Esophagus squamous epithelium (tissue), 5 donors: ENCODE results near the gene NUP50. TPM values are rescaled to one million over a fixed set of nuclear protein-coding genes. Genes with fewer than 3 reads are reported as not detected.

ENCODE experiments used
- DNase-seq: peaks from one replicate; lab custom pipeline; 2025; lab: John Stamatoyannopoulos, UW
- H3K27ac ChIP-seq, 4 donors: fragments of 200-600 bp; sonication (generic); one replicate each; pipeline ENCODE4 v1.5.1; 2016 to 2019; ENCODE audit warnings: mild to moderate bottlenecking in 1 of 4
- H3K27me3 ChIP-seq, 4 donors: fragments of 200-600 bp; sonication (generic); 1 replicate in 3 of 4; 2 replicates in 1 of 4; pipeline versions ENCODE4 v1.5.1 to v1.6.0; 2017 to 2021; ENCODE audit warnings: antibody characterized with exemption in 1 of 4
- H3K36me3 ChIP-seq, 3 donors: fragments of 200-600 bp; sonication (generic); one replicate each; pipeline ENCODE4 v1.5.1; 2016 to 2019
- H3K4me1 ChIP-seq, 3 donors: fragments of 200-600 bp; sonication (generic); one replicate each; pipeline ENCODE4 v1.5.1; 2017 to 2019
- H3K4me3 ChIP-seq, 4 donors: fragments of 200-600 bp; sonication (generic); 1 replicate in 3 of 4; 2 replicates in 1 of 4; pipeline ENCODE4 v1.5.1; 2016 to 2019; ENCODE audit warnings: mild to moderate bottlenecking in 2 of 4, moderate library complexity in 1 of 4
- H3K9me3 ChIP-seq, 3 donors: fragments of 200-600 bp; sonication (generic); one replicate each; pipeline ENCODE4 v1.5.1; 2016 to 2019
- POLR2A ChIP-seq, 4 donors: fragments of 450-650 bp; IDR thresholded peaks; one replicate each; pipeline ENCODE4 v1.6.1; 2017; ENCODE audit warnings: antibody characterized with exemption in 4 of 4, mild to moderate bottlenecking in 4 of 4, moderate library complexity in 3 of 4
- WGBS, 2 donors: methylation state at CpG; one replicate each; pipeline ENCODE4 v1.1.5; 2018; 5-methylcytosine and 5-hydroxymethylcytosine counted together
- intact Hi-C: fragments of 100-400 bp; cut with DNase I; formaldehyde crosslinking; loops from one replicate; pipeline ENCODE4 v1.15.0; 2022
- total RNA-seq, 4 donors: library from RNA; depleted of rRNA; stranded (reverse); fragments of >200 nt; gene quantifications; one replicate each; pipeline ENCODE4 v1.1.0, GENCODE V29; 2016
- TF ChIP-seq, protein P1 (sequence below), 6 experiments: fragments of 450-650 bp in 4 of 6; fragments of 200-600 bp in 2 of 6; sonication (generic) in 2 of 6; IDR thresholded peaks; one replicate each; pipeline ENCODE4 v1.5.1; 2016 to 2019; ENCODE audit warnings: antibody characterized with exemption in 6 of 6, mild to moderate bottlenecking in 4 of 6, moderate library complexity in 4 of 6
- donor health status: DM: yes; HTN: yes; CAD: no.

The NUP50 gene
- total RNA-seq, 4 donors from 2014 or later, result 53.7 to 96.4 (median 59.9) TPM

GRCh38 chr22:45216133-45217003 lies 52.6 kb downstream of the NUP50 start:
- intact Hi-C loops, result no loop called here
- DNase-seq, result no peak
- Histone ChIP-seq H3K4me1 (peaks cover 18 to 41% (median 22%) of the 10 kb centered on the region in 3 donors), H3K36me3 (peaks cover 0 to 5% (median 0%) of the 10 kb centered on the region in 3 donors), H3K9me3 (no peaks in the 10 kb centered on the region), H3K27me3 (no peaks in the 10 kb centered on the region), H3K4me3 (peak overlapping the region in 1 of 4 donors; percentile 6), H3K27ac (no peak overlapping the region)
- no peak for TF ChIP-seq POLR2A (IDR thresholded peaks at IDR 0.05)
- TF ChIP-seq, protein P1, sequence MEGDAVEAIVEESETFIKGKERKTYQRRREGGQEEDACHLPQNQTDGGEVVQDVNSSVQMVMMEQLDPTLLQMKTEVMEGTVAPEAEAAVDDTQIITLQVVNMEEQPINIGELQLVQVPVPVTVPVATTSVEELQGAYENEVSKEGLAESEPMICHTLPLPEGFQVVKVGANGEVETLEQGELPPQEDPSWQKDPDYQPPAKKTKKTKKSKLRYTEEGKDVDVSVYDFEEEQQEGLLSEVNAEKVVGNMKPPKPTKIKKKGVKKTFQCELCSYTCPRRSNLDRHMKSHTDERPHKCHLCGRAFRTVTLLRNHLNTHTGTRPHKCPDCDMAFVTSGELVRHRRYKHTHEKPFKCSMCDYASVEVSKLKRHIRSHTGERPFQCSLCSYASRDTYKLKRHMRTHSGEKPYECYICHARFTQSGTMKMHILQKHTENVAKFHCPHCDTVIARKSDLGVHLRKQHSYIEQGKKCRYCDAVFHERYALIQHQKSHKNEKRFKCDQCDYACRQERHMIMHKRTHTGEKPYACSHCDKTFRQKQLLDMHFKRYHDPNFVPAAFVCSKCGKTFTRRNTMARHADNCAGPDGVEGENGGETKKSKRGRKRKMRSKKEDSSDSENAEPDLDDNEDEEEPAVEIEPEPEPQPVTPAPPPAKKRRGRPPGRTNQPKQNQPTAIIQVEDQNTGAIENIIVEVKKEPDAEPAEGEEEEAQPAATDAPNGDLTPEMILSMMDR (IDR thresholded peaks at IDR 0.05), result no peak
- WGBS, 2 donors, result 62 to 64% methylated on average over 18 of the region's 22 CpGs

GRCh38 chr22:45217345-45217744 lies 53.6 kb downstream of the NUP50 start:
- Histone ChIP-seq H3K27ac (no peak overlapping the region), H3K9me3 (no peaks in the 10 kb centered on the region), H3K27me3 (no peaks in the 10 kb centered on the region), H3K36me3 (no peaks in the 10 kb centered on the region), H3K4me3 (no peak overlapping the region), H3K4me1 (peaks cover 11 to 37% (median 14%) of the 10 kb centered on the region in 3 donors)
- intact Hi-C loops, result no loop called here
- TF ChIP-seq, protein P1 (IDR thresholded peaks at IDR 0.05), result no peak
- no peak for TF ChIP-seq POLR2A (IDR thresholded peaks at IDR 0.05)
- DNase-seq, result no peak
- WGBS, 2 donors, result 89 to 96% methylated on average over 5 to 6 of the region's 6 CpGs

DNA sequence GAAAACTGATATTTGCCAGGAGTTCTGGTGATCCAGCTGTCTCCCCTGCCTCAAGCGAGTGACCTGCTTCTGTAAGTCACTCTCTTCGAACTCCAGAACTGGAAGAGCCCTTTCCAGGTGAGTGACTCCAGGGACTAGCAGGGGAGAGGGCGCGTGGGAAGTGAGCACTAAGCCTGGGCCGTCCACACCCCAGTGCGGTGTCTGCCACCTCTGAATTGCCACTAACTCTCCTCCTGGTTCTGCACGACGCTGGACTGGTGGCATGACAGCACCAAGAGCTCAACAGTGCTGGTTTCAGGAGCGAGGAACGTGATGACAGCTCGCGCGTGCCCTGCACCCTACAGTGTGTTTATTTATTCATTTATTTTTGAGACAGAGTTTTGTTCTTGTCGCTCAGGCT lies 54.1 kb downstream of the NUP50 start:
- TF ChIP-seq, protein P1 (IDR thresholded peaks at IDR 0.05), result no peak
- no peak for TF ChIP-seq POLR2A (IDR thresholded peaks at IDR 0.05)
- H3K27me3 ChIP-seq, result no peaks in the 10 kb centered on the region
- intact Hi-C loops, result no loop called here
- H3K36me3 ChIP-seq, result no peaks in the 10 kb centered on the region
- DNase-seq, result no peak
- H3K27ac ChIP-seq, result no peak overlapping the region
- H3K4me1 ChIP-seq, result peaks cover 7 to 32% (median 11%) of the 10 kb centered on the region in 3 donors
- WGBS, 2 donors, result 90 to 91% methylated on average over 9 to 13 of the region's 14 CpGs
- no peak overlapping the region for H3K4me3 ChIP-seq
- no peaks in the 10 kb centered on the region for H3K9me3 ChIP-seq

- no peak for DNase-seq
- no peaks in the 10 kb centered on the region for H3K9me3 ChIP-seq
- TF ChIP-seq POLR2A (IDR thresholded peaks at IDR 0.05), result no peak
- TF ChIP-seq, protein P1 (IDR thresholded peaks at IDR 0.05), result no peak
- no peaks in the 10 kb centered on the region for H3K36me3 ChIP-seq
- intact Hi-C loops, result no loop called here
- H3K27me3 ChIP-seq, result no peaks in the 10 kb centered on the region
- no peak overlapping the region for H3K4me3 ChIP-seq
- no peak overlapping the region for H3K27ac ChIP-seq
- 62 to 81% methylated on average over 7 to 9 of the region's 9 CpGs for WGBS, 2 donors
- H3K4me1 ChIP-seq, result peaks cover 0 to 26% (median 0%) of the 10 kb centered on the region in 3 donors
Observed at GRCh38 chr22:45218976-45219375, 55.3 kb downstream of the NUP50 start.

- no peak for TF ChIP-seq POLR2A (IDR thresholded peaks at IDR 0.05)
- TF ChIP-seq, protein P1 (IDR thresholded peaks at IDR 0.05), result no peak
- Histone ChIP-seq H3K27ac (no peak overlapping the region), H3K27me3 (no peaks in the 10 kb centered on the region), H3K4me3 (no peak overlapping the region), H3K36me3 (no peaks in the 10 kb centered on the region), H3K9me3 (no peaks in the 10 kb centered on the region), H3K4me1 (peaks cover 13 to 43% (median 15%) of the 10 kb centered on the region in 3 donors)
- WGBS, 2 donors, result 54 to 76% methylated on average over 5 of the region's 5 CpGs
- intact Hi-C loops, result no loop called here
- DNase-seq, result no peak
Observed at GRCh38 chr22:45221201-45221600, 57.5 kb downstream of the NUP50 start.
